WTC11 (cell line): ENCODE results near the gene LYZL4.

Experiments
- CBFB ChIP-seq: sonication (generic); formaldehyde crosslinking; IDR thresholded peaks from 2 replicates; pipeline ENCODE4 v1.8.1; 2022; ENCODE audit warnings: mild to moderate bottlenecking, low read depth, missing genetic modification reagents
- CREB1 ChIP-seq: sonication (generic); formaldehyde crosslinking; IDR thresholded peaks from 2 replicates; pipeline ENCODE4 v1.8.0; 2023; ENCODE audit warnings: mild to moderate bottlenecking, missing genetic modification reagents
- E2F1 ChIP-seq: sonication (generic); formaldehyde crosslinking; IDR thresholded peaks from 2 replicates; pipeline ENCODE4 v1.8.0; 2022; ENCODE audit warnings: mild to moderate bottlenecking, missing genetic modification reagents
- EMX1 ChIP-seq: fragments of 250-450 bp; sonication (Bioruptor Pico); IDR thresholded peaks from 2 replicates; pipeline ENCODE4 v1.8.0; 2021; ENCODE audit warnings: mild to moderate bottlenecking
- GTF2I ChIP-seq: fragments of 250-450 bp; sonication (Bioruptor Pico); conservative IDR thresholded peaks from 2 replicates; pipeline ENCODE4 v1.4.0; 2021; ENCODE audit warnings: mild to moderate bottlenecking
- IRF1 ChIP-seq: sonication (generic); formaldehyde crosslinking; IDR thresholded peaks from 2 replicates; pipeline ENCODE4 v1.8.0; 2023; ENCODE audit warnings: missing genetic modification reagents
- NFYB ChIP-seq: sonication (generic); formaldehyde crosslinking; conservative IDR thresholded peaks from 2 replicates; pipeline ENCODE4 v1.8.0; 2022; ENCODE audit warnings: low read depth, missing genetic modification reagents
- TP53 ChIP-seq: sonication (generic); formaldehyde crosslinking; IDR thresholded peaks from 2 replicates; pipeline ENCODE4 v1.8.1; 2023; ENCODE audit warnings: mild to moderate bottlenecking, missing genetic modification reagents
- TF ChIP-seq, protein P1 (sequence below): fragments of 200-600 bp; IDR thresholded peaks from 2 replicates; pipeline ENCODE4 v1.8.0; 2022; ENCODE audit warnings: antibody characterized with exemption
- TF ChIP-seq, protein P2 (sequence below): sonication (generic); formaldehyde crosslinking; IDR thresholded peaks from 2 replicates; pipeline ENCODE4 v1.8.0; 2022; ENCODE audit warnings: mild to moderate bottlenecking, missing genetic modification reagents
- TF ChIP-seq, protein P3 (sequence below): sonication (generic); formaldehyde crosslinking; IDR thresholded peaks from 2 replicates; pipeline ENCODE4 v1.8.0; 2022; ENCODE audit warnings: mild to moderate bottlenecking, missing genetic modification reagents
- TF ChIP-seq, protein P4 (sequence below): fragments of 250-450 bp; sonication (Bioruptor Pico); IDR thresholded peaks from 2 replicates; pipeline ENCODE4 v2.1.2; 2022; ENCODE audit warnings: mild to moderate bottlenecking, moderate library complexity

DNA sequence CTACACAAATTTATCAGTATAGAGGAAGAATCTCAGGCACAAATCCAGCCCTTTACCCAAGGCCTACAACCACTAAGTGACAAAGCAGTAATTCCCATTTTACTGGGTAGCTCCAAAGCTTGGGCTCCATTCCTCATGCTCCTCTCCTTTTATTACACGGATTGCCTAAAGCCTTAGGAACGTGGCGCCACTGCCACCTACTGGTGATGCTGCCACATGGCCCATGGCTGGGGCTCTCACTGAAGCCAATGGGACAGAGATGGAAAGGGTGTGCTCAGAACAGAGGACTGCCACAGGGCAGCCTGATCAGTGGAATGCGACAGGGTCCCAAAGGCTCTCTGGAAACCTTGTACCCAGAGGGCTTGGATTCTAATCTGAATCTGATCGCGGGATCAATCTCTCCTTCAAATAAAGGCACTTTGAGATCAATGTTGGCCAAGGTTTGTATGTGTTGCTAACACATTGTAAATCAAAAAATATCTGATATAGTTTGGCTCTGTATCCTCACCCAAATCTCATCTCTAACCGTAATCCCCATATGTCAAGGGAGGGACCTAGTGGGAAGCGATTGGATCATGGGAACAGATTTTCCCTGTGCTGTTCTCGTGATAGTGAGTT lies 33.5 kb upstream of the LYZL4 start:
- no peak for TF ChIP-seq EMX1
- TF ChIP-seq, protein P1, sequence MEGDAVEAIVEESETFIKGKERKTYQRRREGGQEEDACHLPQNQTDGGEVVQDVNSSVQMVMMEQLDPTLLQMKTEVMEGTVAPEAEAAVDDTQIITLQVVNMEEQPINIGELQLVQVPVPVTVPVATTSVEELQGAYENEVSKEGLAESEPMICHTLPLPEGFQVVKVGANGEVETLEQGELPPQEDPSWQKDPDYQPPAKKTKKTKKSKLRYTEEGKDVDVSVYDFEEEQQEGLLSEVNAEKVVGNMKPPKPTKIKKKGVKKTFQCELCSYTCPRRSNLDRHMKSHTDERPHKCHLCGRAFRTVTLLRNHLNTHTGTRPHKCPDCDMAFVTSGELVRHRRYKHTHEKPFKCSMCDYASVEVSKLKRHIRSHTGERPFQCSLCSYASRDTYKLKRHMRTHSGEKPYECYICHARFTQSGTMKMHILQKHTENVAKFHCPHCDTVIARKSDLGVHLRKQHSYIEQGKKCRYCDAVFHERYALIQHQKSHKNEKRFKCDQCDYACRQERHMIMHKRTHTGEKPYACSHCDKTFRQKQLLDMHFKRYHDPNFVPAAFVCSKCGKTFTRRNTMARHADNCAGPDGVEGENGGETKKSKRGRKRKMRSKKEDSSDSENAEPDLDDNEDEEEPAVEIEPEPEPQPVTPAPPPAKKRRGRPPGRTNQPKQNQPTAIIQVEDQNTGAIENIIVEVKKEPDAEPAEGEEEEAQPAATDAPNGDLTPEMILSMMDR, result peak; percentile 84
- TF ChIP-seq E2F1 (CRISPR knock-in tag), result no peak
- TF ChIP-seq, protein P2, sequence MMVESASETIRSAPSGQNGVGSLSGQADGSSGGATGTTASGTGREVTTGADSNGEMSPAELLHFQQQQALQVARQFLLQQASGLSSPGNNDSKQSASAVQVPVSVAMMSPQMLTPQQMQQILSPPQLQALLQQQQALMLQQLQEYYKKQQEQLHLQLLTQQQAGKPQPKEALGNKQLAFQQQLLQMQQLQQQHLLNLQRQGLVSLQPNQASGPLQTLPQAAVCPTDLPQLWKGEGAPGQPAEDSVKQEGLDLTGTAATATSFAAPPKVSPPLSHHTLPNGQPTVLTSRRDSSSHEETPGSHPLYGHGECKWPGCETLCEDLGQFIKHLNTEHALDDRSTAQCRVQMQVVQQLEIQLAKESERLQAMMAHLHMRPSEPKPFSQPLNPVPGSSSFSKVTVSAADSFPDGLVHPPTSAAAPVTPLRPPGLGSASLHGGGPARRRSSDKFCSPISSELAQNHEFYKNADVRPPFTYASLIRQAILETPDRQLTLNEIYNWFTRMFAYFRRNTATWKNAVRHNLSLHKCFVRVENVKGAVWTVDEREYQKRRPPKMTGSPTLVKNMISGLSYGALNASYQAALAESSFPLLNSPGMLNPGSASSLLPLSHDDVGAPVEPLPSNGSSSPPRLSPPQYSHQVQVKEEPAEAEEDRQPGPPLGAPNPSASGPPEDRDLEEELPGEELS, result no peak
- TF ChIP-seq IRF1 (CRISPR knock-in tag), result no peak
- TF ChIP-seq CREB1 (CRISPR knock-in tag), result no peak
- TF ChIP-seq CBFB (CRISPR knock-in tag), result no peak
- no peak for TF ChIP-seq NFYB
- TF ChIP-seq, protein P3, sequence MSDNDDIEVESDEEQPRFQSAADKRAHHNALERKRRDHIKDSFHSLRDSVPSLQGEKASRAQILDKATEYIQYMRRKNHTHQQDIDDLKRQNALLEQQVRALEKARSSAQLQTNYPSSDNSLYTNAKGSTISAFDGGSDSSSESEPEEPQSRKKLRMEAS (CRISPR knock-in tag), result no peak
- no peak for TF ChIP-seq TP53 (CRISPR knock-in tag)
- TF ChIP-seq, protein P4, sequence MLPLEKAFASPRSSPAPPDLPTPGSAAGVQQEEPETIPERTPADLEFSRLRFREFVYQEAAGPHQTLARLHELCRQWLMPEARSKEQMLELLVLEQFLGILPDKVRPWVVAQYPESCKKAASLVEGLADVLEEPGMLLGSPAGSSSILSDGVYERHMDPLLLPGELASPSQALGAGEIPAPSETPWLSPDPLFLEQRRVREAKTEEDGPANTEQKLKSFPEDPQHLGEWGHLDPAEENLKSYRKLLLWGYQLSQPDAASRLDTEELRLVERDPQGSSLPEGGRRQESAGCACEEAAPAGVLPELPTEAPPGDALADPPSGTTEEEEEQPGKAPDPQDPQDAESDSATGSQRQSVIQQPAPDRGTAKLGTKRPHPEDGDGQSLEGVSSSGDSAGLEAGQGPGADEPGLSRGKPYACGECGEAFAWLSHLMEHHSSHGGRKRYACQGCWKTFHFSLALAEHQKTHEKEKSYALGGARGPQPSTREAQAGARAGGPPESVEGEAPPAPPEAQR, result no peak
- TF ChIP-seq GTF2I, result no peak
